Ishikawa (cell line): Measurements from ENCODE around the gene DAP.

Source experiments
- CEBPB ChIP-seq: IDR thresholded peaks from 2 replicates; pipeline ENCODE4 v1.6.1; 2012
- CREB1 ChIP-seq: IDR thresholded peaks from 2 replicates; pipeline ENCODE4 v1.6.1; 2012; ENCODE audit warnings: low read depth
- EGR1 ChIP-seq: IDR thresholded peaks from 2 replicates; pipeline ENCODE4 v1.6.1; 2012
- EP300 ChIP-seq: IDR thresholded peaks from 2 replicates; pipeline ENCODE4 v1.6.1; 2012; ENCODE audit warnings: borderline replicate concordance
- FOXM1 ChIP-seq: IDR thresholded peaks from 2 replicates; pipeline ENCODE4 v1.6.1; 2012; ENCODE audit warnings: low read depth, borderline replicate concordance
- MAX ChIP-seq: IDR thresholded peaks from 2 replicates; pipeline ENCODE4 v1.6.1; 2012
- NFIC ChIP-seq: IDR thresholded peaks from 2 replicates; pipeline ENCODE4 v1.6.1; 2012
- RAD21 ChIP-seq: IDR thresholded peaks from 2 replicates; pipeline ENCODE4 v1.6.1; 2012; ENCODE audit warnings: low read depth
- TAF1 ChIP-seq: IDR thresholded peaks from 2 replicates; pipeline ENCODE4 v1.6.1; 2012; ENCODE audit warnings: low read depth, mild to moderate bottlenecking
- TCF12 ChIP-seq: IDR thresholded peaks from 2 replicates; pipeline ENCODE4 v1.6.1; 2012; ENCODE audit warnings: low read depth
- TEAD4 ChIP-seq: IDR thresholded peaks from 2 replicates; pipeline ENCODE4 v1.6.1; 2012
- USF1 ChIP-seq: IDR thresholded peaks from 2 replicates; pipeline ENCODE4 v1.6.1; 2012
- YY1 ChIP-seq: IDR thresholded peaks from 2 replicates; pipeline ENCODE4 v1.6.1; 2012; ENCODE audit warnings: low read depth
- ZBTB7A ChIP-seq: IDR thresholded peaks from 2 replicates; pipeline ENCODE4 v1.6.1; 2012; ENCODE audit warnings: low read depth
- TF ChIP-seq, protein P1 (sequence below): IDR thresholded peaks from 2 replicates; pipeline ENCODE4 v1.6.1; 2012; ENCODE audit warnings: low read depth, mild to moderate bottlenecking

DAP gene

GRCh38 chr5:10673407-10673806 is 87.6 kb downstream of the DAP start:
- TF ChIP-seq CEBPB (no peak), ZBTB7A (no peak), USF1 (no peak), YY1 (no peak), FOXM1 (no peak), TEAD4 (no peak), RAD21 (no peak), EP300 (no peak), NFIC (no peak), MAX (no peak)
- TF ChIP-seq, protein P1, sequence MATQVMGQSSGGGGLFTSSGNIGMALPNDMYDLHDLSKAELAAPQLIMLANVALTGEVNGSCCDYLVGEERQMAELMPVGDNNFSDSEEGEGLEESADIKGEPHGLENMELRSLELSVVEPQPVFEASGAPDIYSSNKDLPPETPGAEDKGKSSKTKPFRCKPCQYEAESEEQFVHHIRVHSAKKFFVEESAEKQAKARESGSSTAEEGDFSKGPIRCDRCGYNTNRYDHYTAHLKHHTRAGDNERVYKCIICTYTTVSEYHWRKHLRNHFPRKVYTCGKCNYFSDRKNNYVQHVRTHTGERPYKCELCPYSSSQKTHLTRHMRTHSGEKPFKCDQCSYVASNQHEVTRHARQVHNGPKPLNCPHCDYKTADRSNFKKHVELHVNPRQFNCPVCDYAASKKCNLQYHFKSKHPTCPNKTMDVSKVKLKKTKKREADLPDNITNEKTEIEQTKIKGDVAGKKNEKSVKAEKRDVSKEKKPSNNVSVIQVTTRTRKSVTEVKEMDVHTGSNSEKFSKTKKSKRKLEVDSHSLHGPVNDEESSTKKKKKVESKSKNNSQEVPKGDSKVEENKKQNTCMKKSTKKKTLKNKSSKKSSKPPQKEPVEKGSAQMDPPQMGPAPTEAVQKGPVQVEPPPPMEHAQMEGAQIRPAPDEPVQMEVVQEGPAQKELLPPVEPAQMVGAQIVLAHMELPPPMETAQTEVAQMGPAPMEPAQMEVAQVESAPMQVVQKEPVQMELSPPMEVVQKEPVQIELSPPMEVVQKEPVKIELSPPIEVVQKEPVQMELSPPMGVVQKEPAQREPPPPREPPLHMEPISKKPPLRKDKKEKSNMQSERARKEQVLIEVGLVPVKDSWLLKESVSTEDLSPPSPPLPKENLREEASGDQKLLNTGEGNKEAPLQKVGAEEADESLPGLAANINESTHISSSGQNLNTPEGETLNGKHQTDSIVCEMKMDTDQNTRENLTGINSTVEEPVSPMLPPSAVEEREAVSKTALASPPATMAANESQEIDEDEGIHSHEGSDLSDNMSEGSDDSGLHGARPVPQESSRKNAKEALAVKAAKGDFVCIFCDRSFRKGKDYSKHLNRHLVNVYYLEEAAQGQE: no peak

- no peak for TF ChIP-seq FOXM1
- TF ChIP-seq TAF1: no peak
- no peak for TF ChIP-seq ZBTB7A
- no peak for TF ChIP-seq CEBPB
- TF ChIP-seq TCF12: no peak
- no peak for TF ChIP-seq EP300
- TF ChIP-seq YY1: no peak
- no peak for TF ChIP-seq RAD21
- no peak for TF ChIP-seq CREB1
- TF ChIP-seq USF1: no peak
- no peak for TF ChIP-seq EGR1
- no peak for TF ChIP-seq NFIC
- no peak for TF ChIP-seq TEAD4
- TF ChIP-seq MAX: no peak
Measured at GRCh38 chr5:10673017-10673389, 88.0 kb downstream of the DAP start.

DNA sequence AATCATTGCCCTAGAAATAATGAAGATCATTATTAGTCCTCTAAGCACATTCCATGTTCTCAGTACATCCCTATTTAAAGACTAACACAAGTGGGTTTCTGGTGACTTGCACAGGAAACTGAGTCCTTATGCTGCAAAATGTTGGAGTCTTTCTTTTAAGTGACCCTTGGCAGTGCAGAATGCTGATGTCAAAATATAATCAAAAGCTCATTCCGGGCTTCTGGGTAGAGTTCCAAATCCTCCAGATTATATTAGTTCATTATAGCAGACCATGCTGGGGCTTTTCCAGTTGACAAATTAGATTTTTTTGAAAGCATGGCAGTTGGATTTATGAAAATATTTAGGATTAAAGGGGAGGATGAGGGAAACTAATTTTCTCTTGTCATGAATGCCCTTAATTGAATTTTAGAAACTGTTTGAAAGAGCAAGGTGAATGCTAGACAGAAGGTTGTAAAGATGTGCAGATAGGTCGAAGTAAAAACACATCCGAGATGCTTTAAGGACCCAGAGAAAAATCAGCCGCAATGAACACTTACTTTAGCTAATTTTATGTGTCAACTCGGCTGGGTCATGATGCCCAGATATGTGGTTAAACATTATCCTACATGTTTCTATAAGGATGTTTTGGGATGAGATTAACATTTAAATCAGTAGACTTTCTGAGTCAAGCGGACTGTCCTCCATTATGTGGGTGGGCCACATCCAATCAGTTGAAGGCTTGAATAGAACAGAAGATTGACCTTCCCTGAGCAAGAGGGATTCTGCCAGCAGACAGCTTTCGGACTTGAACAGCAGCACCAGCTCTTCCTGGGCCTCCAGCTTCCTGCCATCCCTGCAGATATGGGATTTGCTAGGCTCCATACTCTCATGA is 88.7 kb downstream of the DAP start:
- TF ChIP-seq, protein P1: no peak
- no peak for TF ChIP-seq TAF1
- TF ChIP-seq USF1: no peak
- no peak for TF ChIP-seq TEAD4
- TF ChIP-seq EP300: no peak
- TF ChIP-seq RAD21: no peak
- no peak for TF ChIP-seq ZBTB7A
- no peak for TF ChIP-seq NFIC
- no peak for TF ChIP-seq TCF12
- no peak for TF ChIP-seq YY1
- no peak for TF ChIP-seq CEBPB
- TF ChIP-seq CREB1: no peak

DNA sequence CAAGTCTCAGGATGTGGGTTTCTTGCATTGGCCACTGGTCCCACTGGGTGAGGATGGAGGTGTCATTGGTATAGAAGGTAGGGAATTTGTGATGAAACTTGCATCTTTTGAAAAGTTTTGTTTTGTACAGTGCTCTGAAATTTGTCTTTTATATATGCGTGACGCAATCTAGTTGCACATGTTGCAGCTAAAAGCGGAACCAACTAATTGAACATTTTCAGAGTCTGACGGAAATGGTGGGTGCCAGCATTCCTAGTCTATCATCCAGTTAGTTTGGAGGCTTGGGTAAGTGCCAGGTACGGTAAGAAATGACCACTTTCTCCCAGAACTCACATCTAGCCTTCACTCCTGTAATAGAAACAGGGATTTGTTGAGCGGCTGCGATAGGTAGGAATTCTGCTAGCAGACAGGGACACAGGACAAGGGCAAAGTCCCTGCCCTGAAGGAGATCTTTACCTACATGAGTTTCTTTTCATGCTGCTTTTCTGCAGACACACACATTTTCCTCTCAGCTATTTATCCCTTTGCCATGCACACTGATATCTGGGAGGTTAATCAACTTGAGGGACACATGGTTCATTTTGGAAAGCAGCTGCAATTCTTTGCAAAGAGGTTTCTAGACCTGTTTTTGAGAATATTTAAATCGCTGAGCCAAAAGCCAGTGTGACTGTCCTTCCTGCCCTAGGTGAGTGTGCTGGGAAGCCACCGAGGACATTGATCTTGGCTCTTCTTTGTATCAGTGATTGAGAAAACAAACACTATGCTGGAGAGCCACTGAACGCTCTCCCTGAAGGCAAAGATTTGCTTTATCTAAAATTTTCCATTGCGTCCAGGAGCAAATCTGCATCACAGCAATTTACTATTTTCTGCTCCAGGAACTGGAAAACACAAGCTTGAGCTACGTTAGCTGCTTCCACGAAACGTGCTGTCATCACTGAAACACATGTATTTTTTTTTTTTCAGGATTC is 89.7 kb downstream of the DAP start:
- TF ChIP-seq MAX: no peak
- TF ChIP-seq USF1: no peak
- TF ChIP-seq FOXM1: no peak
- TF ChIP-seq TCF12: no peak
- no peak for TF ChIP-seq CEBPB
- TF ChIP-seq CREB1: no peak
- TF ChIP-seq ZBTB7A: no peak
- no peak for TF ChIP-seq EGR1
- TF ChIP-seq YY1: no peak
- no peak for TF ChIP-seq EP300
- TF ChIP-seq, protein P1: no peak
- TF ChIP-seq RAD21: no peak
